HK-2 (cell line): ENCODE data around the gene NFYB.
"Not testable (repeated sequence)": the region's sequence is repeated elsewhere in the genome, so short reads cannot be mapped to it uniquely, and the experiment has no call there.

Source experiments
- DNase-seq: peaks from one replicate; pipeline ENCODE4 v3.0.0-alpha.2; 2018; ENCODE audit not compliant: unreplicated experiment

The NFYB gene

DNA sequence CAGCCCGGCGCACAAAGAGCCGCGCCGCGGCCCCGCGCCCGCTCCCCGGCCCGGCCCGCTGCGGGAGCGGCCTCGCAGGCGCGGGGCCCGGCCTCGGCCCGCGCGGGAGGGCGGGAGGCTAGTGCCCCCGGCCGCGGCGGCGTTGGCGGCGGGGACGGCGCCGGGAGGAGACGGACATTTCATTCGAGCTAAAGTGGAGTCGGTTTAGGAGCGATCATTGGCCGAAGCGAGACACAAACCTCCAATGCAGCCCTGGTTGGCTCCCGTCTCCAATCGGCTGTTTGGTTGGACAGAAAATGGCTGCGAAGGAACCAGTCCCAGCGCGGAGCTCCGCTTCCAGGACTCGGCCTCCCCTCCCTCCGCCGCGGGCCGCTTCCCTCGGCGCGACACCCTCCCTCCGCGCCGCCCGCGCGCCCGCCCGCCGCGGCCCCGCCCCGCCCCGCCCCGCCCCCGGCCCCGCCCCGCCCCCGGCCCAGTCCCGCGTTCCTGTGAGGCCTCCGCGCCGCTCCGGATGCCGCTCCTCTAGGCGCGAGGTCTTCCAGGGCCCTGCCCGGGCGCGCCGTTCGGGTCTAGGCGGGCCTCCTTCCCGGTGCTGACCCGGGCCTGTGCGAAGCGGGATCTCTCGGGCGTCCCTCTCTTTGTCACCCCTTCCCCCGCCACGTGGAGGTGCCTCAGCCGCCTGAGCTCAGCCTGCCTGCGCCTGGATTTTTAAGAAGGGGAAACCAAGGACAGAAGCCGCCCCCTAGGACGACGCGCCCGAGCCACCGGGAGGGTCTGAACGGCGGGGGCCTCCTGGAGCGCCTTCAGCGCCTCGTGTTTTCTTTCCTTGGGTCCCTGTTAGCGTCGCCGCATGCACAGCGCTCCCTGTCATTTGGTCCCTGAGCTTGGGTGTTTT is at the start of gene NFYB:
Gene NFYB, minus strand, starts transcription at position 309 of the 895 bp plus-strand sequence. CDS start 2,757 bp downstream, outside the sequence.
- DNase-seq, result peak; percentile 96

DNA sequence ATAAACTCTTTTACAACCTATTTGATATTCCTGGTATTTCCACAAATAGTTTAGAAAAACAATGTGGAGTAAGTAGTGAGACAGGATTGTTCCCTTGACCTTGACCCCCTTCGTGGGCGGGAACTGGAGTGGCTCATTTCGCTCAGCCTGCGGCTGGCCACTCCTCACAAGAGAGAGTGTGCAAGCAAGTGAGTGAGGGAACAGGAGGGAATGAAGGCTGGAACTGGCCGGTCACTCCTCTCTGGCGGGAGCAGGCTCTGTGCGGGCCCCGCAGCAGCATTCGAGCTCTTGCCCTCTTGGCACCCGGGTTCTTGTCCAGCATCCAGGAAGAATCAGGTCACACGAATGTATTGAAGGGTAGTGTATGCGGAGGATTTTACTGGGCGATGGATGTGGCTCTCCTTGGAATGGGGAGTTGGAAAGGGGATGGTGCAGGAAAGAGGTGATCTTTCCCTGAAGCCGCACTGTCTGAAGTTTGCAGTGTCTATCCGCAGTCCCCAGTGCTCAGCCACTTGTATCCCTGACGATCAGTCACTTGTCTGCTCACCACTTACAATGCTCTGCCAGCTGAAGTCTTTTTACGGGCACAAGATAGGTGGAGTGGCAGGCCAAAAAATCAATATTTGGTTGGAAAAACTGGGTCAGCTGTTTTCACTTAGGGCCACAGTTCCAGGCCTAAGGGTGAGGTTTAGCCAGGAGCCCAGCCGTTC is 49.6 kb upstream of the NFYB start:
- no peak for DNase-seq

DNA sequence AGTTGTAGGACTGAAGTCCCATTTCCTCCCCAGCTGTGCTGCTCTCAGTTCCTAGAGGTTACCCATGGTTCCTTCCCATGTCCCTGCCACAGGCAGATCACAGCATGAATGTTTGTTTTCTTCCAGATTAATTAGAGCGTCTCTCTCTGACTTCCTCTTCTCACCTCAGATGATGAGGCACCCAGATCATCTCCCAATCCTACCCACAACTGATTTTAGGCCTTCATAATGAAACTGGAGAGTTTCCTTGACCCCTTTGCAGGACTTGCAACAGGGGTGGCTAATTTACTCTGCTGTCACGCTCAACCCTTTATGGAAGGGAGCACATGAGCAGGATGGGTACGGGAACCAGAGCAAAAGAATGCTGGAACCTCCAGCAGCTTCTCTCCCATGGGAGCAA is 45.4 kb upstream of the NFYB start:
- DNase-seq, result no peak

DNA sequence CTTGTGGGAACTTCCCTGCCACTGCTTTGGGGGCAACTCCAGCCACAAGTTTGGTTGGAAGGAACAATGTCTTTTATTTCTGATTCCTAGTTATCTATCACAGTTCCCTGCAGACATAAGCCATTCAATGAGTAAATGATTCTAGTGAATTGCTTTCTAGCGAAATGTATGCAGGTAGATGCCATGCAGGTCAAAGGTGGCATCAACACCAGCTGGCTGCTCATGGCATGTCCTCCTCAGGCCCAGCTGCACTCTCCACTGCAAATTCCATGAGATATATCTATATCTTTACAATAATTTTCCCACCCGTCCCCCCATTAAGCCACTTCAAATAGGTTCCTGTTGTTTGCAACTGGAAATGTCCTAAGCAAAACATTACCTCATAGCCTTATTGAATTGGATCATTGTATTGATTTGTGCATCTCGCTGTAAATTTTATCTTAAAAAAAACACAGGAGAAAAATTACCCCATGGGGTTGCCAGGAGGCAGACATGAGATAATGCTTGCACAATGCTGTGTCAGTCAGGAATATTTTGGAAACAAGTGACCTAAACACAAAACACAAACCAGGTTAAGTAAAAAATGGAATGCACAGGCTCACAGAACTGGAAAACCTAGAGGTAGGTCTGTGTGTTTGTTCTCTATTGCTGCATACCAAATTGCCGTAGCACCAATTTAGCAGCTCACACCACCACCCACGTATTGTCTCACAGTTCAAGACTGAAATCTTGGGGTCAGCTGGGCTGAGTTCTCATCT is 44.8 kb upstream of the NFYB start:
- DNase-seq, result no peak

DNA sequence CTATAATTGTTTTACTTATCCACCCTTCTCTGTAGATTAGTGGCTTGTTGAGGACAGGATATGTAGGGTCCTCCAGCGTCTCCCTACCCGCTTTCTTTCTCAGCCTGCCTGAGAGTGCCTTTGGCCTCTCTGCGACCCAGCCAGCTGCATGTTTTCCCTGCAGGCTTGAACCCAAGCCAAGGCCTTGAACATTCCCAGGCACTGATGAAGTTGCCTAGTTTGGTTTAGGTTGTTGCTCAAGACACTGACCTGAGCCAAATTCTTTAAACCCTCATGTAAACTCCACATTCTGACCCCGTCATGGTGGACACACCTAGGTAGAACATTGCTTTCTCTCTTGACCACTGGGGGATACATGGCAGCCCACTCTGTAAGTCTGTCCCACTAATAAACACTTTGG is 44.1 kb upstream of the NFYB start:
- DNase-seq, result no peak

DNA sequence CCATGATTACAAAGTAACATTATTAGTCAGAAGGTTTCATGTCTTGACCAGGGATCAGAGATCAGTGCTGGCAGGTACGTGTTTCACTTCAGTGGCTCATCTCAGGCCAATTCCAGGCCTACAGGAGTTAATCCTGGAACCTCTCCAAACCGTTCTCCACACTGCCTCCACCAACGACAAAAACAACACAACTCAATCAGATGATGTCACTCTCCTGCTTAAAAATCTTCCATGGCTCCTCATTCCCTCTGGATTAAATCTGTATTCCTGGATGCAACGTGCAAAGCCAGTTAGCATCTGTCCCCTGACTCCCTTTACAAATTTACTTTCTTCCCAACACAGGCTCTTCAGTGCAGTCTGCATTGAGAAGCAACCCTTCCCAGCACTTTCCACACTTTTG is 43.3 kb upstream of the NFYB start:
- no peak for DNase-seq

DNA sequence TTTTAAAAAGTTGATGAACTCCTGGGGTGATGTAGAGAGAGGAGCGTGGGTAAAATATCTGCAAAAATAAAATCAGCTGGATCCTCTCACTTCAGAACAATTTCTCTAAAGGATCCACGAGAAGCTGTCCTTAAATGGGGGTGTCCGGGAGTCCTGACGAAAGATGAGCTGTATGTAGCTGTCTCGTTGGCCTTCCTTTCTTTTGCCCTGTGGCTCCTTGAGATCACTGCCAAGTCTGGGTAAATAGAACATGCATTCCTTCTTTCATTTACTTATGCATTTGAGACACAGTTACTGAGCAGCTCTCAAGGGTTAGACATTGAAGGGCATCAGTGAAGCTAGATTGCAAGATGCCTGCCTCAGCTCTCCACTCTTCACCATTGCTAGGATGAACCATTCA is 42.4 kb upstream of the NFYB start:
- no peak for DNase-seq

DNA sequence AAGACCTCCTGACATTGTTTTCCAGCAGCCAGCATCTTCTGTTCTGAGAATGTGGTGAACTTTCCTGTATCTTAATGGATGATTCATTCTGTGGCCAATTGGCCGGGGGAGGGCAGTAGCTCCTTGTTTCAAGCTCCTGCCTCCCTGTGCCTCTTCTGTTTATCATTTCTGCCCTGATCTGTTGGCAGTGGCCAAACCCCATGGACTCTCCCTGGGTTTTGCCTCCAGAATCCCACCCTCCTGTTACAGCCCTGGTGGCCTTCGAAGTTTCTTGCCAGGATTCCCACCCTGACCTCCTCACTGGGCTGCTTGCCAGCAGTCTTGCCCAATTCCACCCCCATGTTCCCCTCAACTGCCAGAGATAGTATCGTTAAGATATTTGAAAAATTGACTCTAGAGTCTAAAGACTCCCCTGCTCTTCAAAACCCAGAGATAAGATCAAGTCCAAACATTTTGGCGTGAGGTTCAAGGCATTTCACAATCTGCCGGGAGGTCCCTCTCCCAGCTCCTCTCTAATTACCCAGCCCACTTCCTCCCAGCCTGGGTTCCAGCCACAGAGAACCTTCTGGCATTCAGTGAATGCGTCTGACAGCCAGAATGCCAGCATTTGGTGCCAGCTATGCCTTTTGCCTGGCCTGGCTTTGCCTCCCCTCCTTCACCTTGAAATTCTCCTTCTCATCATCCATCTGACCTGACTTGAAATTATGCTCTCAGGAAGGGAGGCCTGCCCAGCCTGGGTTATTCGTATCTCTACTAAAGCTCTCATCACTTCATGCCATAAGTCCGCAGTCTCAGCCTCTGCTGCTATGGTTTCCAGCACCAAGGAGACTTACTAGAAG is 39.9 kb upstream of the NFYB start:
- peak; percentile 28 for DNase-seq

DNA sequence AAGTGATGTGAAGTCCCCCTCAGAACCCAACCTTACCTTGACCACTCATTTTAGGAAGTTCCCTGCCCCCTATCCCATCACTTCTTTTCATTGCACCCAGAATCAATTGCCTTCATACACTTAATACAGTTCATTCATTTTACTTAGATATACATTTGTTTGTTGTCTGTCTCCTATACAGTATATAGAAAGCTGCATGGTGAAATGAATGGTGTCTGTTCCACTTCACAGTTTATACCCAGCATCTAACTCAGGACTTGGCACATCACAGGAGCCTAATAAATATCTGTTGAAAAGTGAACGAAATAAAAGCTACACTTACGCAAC is 39.3 kb upstream of the NFYB start:
- no peak for DNase-seq

DNA sequence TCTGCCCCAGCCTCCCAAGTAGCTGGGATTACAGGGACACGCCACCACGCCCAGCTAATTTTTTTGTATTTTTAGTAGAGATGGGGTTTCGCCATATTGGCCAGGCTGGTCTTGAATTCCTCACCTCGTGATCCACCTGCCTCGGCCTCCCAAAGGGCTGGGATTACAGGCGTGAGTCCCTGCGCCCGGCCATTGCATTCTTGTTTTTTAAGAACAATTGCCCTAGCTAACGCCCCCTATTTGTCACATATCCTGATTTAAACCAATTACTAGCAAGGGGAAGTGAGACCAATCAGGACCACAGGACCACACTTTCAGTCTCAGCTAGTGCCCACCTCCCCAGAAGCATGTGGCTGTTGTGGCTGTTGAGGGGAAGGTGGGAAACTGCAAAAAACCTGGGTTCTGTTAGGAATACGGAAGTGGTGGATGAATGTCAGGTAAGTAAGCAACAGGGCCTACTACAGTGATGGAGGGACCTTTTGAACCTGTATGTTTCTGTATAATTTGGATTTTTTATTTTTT is 37.8 kb upstream of the NFYB start:
- DNase-seq, result no peak

DNA sequence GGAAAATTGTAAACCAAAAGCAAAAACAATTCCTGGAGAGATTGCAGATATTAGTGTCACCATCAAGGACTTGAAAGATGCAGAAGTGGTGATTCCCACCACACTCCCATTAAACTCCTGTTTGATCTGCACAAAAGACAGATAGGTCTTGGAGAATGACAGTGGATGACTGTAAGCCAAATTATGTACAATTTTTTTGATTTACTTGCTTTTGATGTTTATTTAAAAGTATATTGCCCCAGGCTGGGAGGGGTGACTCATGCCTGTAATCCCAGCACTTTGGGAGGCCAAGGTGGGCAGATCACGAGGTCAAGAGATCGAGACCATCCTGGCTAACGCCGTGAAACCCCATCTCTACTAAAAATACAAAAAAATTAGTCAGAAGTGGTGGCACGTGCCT is 35.8 kb upstream of the NFYB start:
- not testable (repeated sequence) for DNase-seq

DNA sequence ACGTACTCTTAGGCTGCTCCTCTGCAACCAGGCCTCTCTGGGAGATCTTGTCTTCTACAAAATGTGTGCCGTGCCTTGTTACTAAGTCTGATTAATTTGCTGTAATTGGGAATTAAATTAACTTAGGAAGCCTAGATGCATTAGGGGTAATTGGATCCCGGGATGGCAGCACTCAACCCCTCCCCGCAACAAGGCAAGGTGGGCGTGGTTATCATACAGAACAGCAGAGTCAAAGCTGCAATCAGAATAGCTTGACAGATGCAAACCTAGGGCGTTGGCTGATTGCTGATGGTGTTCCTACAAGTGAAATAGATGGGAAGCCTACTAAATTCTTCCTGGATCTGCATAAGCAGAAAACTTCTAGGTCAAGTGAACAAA is 34.5 kb upstream of the NFYB start:
- no peak for DNase-seq

DNA sequence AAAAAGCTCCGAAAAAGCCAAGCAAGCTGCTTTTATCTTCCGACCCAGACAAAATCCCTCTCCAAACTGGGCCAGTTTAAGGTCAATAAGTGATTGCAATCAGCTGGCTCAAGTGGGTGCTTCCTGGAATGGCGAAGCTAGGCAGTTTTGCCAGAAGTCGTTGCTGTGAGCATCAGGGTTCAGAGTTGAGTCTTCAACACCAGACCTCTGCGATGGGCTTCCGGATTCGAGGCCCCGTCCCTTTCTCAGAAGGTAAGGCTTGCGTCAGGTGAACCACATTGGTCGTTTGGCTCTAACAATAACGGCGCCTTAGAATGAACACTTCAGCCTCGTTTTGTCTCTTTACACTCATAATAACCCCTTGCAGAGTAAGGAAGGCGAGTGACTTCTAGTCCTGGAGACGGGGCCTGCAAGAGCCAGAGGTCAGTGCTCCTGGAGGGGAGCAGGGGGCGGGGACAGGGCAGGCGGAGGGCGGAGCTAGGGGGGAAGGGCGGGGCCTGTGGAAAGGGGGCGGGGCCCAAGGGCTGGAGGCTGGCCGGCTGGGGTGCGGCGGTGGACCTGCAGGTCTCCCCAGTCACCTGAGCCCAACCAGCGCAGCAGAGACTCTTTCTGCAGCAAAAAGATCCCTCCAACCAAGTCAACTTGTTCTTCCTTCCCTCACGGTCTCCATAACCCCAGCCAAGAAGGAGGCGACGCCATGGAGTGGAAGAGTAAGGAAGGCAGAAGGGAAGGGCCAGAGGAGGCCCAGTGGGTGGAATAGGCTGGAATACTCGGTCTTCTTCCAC is 34.0 kb upstream of the NFYB start:
- no peak for DNase-seq

DNA sequence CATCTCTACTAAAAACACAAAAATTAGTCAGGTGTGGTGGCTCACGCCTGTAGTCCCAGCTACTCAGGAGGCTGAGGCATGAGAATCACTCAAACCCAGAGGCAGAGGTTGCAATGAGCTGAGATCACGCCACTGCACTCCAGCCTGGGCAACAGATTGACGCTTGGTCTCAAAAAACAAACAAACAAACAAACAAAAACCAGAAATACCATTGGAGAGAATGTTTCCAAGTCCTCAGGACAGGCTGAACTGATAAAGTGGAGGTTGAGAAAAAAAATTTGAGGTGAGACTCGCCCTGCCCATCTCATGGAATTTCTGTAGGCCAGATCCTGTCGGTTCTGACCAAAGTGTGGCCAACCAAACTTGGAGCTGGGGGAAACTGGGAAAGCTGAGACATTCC is 30.6 kb upstream of the NFYB start:
- no peak for DNase-seq

DNA sequence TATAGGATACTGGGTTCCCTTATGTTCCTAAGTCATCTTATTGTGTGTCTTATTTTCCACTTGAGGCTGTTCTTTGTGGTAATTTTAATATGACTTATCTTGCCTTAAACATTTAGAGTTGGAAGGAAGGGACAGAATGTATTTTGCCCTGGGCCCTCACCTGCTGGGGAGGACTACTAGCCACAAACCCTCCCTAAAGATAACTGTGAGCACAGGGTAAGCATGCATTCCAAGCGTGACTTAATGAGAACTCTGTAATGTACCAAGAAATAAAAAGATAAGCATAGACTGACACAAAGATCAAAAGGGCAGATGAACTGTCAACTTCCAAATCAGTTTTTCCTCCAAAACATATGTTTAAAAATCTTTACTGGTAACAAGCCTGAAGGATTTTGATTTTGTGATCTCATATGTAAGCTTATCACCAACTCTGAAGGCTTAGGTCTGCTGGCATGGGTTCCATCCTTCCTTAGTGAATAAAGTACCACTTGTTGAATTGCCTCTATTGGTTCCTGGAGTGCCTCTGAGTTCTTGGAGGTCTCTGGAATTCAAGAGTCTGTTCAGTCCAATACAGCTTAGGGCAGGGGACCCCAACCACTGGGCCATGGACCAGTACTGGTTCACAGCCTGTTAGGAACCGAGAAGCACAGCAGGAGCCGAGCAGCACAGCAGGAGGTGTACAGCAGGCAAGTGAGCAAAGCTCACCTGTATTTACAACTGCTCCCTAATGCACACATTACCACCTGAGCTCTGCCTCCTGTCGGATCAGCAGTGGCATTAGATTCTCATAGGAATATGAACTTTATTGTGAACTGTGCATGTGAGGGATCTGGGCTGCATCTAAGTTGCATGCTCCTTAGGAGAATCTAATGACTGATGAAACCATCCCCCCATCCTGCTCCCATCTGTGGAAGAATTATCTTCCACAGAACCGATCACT is 29.8 kb upstream of the NFYB start:
- no peak for DNase-seq

DNA sequence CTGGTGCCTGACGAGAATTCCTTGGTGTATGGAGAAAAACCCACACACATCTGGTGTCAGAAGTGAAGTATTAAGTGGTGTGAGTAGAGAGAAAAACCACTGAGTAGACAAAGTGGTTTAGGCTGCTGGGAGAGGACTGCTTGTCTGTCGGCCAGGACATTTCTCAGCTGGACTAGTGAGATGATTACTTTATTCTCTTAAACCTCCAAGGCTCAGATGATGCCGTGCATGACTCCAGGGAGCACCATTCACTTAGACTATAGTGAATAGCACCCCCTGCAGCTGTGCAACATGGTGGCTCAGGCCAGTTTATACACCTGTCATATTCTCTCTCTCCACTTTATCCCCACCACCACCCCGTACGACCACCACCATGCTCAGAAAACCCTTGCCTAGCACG is 28.5 kb upstream of the NFYB start:
- no peak for DNase-seq

DNA sequence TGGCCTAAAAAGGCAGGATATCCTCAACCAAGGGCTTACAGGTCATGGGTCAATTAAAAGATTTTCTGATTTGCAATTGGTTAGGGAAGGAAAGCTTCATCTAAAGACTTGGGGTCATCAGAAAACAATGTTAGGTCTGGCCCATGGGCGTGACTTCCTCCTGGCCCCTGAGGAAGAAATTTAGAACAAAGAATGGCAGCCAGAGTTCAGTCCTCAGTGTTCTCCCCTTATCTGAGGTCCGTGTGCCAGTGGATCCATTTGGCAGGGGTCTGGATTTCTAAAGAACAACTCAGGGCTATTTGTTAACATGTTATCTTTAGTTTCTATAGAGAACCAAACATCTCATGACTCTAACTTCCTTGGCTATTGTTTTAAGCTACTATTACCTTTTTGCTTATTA is 27.8 kb upstream of the NFYB start:
- DNase-seq, result no peak

DNA sequence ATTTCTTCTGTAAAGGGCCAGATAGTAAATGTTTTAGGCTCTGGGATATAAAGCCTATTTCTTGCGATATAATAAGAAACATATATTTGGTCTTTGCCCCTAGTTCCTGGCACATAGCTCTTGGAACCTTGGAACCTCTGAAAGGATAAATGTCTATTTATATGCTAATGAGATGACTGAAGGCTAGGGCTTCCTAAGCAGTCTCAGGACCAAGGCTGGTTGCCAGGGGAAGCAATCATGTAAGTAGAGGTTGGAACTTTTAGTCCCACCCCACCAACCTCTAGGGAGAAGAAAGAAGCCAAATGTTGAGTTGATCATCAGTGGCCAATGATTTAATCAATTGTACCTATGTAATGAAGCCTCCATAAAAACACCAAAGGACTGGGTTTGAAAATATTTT is 26.6 kb upstream of the NFYB start:
- no peak for DNase-seq

DNA sequence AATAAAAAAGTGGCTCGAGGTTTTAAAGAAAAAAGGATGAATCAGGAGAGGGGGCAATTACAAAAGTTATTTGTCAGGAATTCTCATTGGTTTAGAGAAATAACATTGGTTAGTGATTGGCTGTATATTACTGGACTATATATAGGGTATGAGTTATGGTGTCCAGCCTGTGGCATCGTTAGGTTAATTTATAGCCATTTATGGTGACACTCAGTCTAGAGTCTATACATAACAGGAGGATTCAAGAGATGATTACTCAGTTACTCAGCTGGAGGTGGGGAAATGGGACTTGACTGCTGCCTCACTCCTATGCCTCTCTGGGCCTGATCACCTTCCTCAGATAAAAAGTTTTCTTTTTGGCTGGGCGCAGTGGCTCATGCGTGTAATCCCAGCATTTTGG is 25.6 kb upstream of the NFYB start:
- DNase-seq, result no peak

DNA sequence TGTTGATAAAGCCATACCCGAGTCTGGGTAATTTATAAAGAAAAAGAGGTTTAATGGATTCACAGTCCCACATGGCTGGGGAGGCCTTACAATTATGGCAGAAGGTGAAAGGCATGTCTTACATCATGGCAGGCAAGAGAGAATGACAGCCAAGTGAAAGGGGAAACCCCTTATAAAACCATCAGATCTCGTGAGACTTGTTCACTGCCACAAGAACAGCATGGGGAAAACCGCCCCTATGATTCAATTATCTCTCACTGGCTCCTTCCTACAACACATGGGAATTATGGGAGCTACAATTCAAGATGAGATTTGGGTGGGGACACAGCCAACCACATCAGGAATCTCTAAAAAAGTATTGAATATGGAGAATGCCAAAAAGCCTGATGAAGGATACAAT is 25.0 kb upstream of the NFYB start:
- not testable (repeated sequence) for DNase-seq
